ENCODE measurements around the gene TFDP2.

DNA sequence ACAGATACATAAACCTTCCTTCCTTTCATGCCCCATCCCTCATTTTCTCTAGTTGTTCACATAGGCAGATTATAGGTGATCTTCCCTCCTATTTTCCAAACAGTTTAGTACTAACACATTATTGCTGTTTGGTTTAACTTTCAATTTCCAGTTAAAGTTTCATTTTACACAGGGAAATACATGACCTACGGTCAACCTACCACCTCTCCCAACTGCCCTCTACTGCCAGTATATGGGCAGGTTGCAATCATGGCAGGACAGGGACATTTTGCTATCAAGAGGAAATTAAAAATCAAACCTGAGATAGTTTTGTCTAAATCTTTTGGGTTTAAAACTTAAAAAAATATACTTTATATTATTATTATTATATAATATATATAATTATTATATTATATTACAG lies 26.1 kb upstream of the TFDP2 start:
- TF ChIP-seq, protein P1, sequence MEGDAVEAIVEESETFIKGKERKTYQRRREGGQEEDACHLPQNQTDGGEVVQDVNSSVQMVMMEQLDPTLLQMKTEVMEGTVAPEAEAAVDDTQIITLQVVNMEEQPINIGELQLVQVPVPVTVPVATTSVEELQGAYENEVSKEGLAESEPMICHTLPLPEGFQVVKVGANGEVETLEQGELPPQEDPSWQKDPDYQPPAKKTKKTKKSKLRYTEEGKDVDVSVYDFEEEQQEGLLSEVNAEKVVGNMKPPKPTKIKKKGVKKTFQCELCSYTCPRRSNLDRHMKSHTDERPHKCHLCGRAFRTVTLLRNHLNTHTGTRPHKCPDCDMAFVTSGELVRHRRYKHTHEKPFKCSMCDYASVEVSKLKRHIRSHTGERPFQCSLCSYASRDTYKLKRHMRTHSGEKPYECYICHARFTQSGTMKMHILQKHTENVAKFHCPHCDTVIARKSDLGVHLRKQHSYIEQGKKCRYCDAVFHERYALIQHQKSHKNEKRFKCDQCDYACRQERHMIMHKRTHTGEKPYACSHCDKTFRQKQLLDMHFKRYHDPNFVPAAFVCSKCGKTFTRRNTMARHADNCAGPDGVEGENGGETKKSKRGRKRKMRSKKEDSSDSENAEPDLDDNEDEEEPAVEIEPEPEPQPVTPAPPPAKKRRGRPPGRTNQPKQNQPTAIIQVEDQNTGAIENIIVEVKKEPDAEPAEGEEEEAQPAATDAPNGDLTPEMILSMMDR (IDR thresholded peaks at IDR 0.05): no peak
- TF ChIP-seq POLR2A (IDR thresholded peaks at IDR 0.05): no peak
